CD4-positive, CD25-positive, alpha-beta regulatory T cell (primary cell): ENCODE data around the gene FCF1. TPM values are rescaled to one million over a fixed set of nuclear protein-coding genes. Genes with fewer than 3 reads are reported as not detected.

Source experiments
- ATAC-seq, 2 donors: fragments of 150-1000 bp; cut with Tn5 transposase; one replicate each; pipeline ENCODE4 v1.10.0; 2021; ENCODE audit warnings: low read depth in 2 of 2, moderate number of reproducible peaks in 2 of 2, moderate library complexity in 1 of 2
- DNase-seq, 3 donors: peaks; one replicate each; pipeline versions ENCODE4 v3.0.0 to v3.0.0-alpha.2; 2012 to 2022; ENCODE audit warnings: mixed read lengths in 1 of 3
- H3K27ac ChIP-seq: one replicate; pipeline ENCODE4 v1.7.0; 2013; ENCODE audit warnings: mild to moderate bottlenecking, low read length; ENCODE audit not compliant: insufficient read depth, poor library complexity, severe bottlenecking
- H3K27me3 ChIP-seq: one replicate; pipeline ENCODE4 v1.7.0; 2013; ENCODE audit warnings: low read length; ENCODE audit not compliant: control insufficient read depth, insufficient read depth
- H3K36me3 ChIP-seq: one replicate; pipeline ENCODE4 v1.7.0; 2013; ENCODE audit warnings: mild to moderate bottlenecking, low read length, moderate library complexity; ENCODE audit not compliant: control insufficient read depth, insufficient read depth
- H3K4me1 ChIP-seq: 2 replicates; pipeline ENCODE4 v1.7.0; 2013; ENCODE audit warnings: mild to moderate bottlenecking, low read length; ENCODE audit not compliant: insufficient read depth, control insufficient read depth, poor library complexity, severe bottlenecking
- H3K4me3 ChIP-seq: one replicate; pipeline ENCODE4 v1.7.0; 2013; ENCODE audit warnings: low read depth, mild to moderate bottlenecking, low read length, moderate library complexity
- H3K9me3 ChIP-seq, 2 experiments: 1 replicate in 1 of 2; 2 replicates in 1 of 2; pipeline ENCODE4 v1.7.0; 2013; ENCODE audit warnings: low read length in 2 of 2, mild to moderate bottlenecking in 1 of 2, moderate library complexity in 1 of 2; ENCODE audit not compliant: control insufficient read depth in 2 of 2
- H3K27ac Mint-ChIP-seq, 3 donors: one replicate each; pipeline ENCODE4 v1.8.0; 2020 to 2022; ENCODE audit warnings: mild to moderate bottlenecking in 3 of 3, mixed read lengths in 3 of 3, moderate library complexity in 2 of 3
- H3K27me3 Mint-ChIP-seq: one replicate; pipeline ENCODE4 v1.8.0; 2022; ENCODE audit warnings: mild to moderate bottlenecking, mixed read lengths
- H3K36me3 Mint-ChIP-seq: one replicate; pipeline ENCODE4 v1.8.0; 2020; ENCODE audit warnings: mixed read lengths
- H3K4me1 Mint-ChIP-seq, 4 donors: one replicate each; pipeline ENCODE4 v1.8.0; 2020 to 2022; ENCODE audit warnings: mixed read lengths in 4 of 4, mild to moderate bottlenecking in 1 of 4
- H3K4me3 Mint-ChIP-seq, 4 donors: one replicate each; pipeline ENCODE4 v1.8.0; 2020 to 2022; ENCODE audit warnings: mild to moderate bottlenecking in 4 of 4, mixed read lengths in 4 of 4, moderate library complexity in 3 of 4
- H3K9me3 Mint-ChIP-seq, 7 donors: one replicate each; pipeline ENCODE4 v1.8.0; 2020 to 2022; ENCODE audit warnings: mixed read lengths in 7 of 7, mild to moderate bottlenecking in 3 of 7, moderate library complexity in 2 of 7
- polyA plus RNA-seq, 4 donors: library from polyadenylated mRNA; unstranded; fragments of 300-500 nt; fragmentation: Illumina TruSeq; gene quantifications; one replicate each; pipeline ENCODE4 v1.2.3, GENCODE V29; 2021
- total RNA-seq: library from RNA; stranded (reverse); gene quantifications from one replicate; pipeline ENCODE4 v1.2.3, GENCODE V29; 2022

Gene FCF1
- total and polyA plus RNA-seq, 5 donors from 2014 or later: 20.9 to 35.5 (median 28.7) TPM

DNA sequence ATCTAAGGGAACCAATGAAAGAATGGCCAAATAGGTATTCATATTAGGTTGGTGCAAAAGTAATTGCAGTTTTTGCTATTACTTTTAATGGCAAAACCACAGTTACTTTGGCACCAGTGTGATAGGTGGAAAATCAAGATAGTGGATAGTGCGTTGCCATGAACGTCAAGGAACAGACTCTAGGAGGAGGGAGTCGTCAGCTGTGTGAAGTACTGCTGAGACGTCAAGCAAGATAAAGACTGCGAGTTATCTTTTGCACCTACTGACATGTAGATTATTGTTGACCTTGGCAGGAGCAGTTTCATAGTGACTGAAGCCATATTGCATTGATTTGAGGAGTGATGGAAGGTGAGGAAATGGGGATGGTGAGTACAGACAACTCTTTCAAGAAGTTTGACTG, 58.5 kb downstream of the FCF1 start:
- H3K4me3 Mint-ChIP-seq: peak overlapping the region in 2 of 4 donors; percentile 2 to 57
- H3K27ac Mint-ChIP-seq: peak overlapping the region in 1 of 3 donors; percentile 82
- H3K4me1 Mint-ChIP-seq: peaks cover 41 to 68% (median 54%) of the 10 kb centered on the region in 4 donors

GRCh38 chr14:74784634-74785033, 71.7 kb downstream of the FCF1 start:
- no peak overlapping the region for H3K4me3 ChIP-seq
- H3K27ac ChIP-seq: peak overlapping the region; percentile 29
- Mint-ChIP-seq H3K9me3 (no peaks in the 10 kb centered on the region), H3K4me3 (peak overlapping the region in 1 of 4 donors; percentile 0), H3K4me1 (peaks cover 20 to 46% (median 31%) of the 10 kb centered on the region in 4 donors), H3K27me3 (no peaks in the 10 kb centered on the region), H3K36me3 (peaks cover 40% of the 10 kb centered on the region), H3K27ac (peak overlapping the region; percentile 16 to 90 (median 16))
- DNase-seq (peak in 2 of 3 donors; percentile 37 to 41), ATAC-seq (peak; percentile 82 to 92)
- no peaks in the 10 kb centered on the region for H3K27me3 ChIP-seq
- peaks cover 49% of the 10 kb centered on the region for H3K36me3 ChIP-seq
- no peaks in the 10 kb centered on the region for H3K9me3 ChIP-seq
- peaks cover 14% of the 10 kb centered on the region for H3K4me1 ChIP-seq

More for the DNA sequence above, 58.5 kb downstream of the FCF1 start:
- Histone ChIP-seq H3K27ac (no peak overlapping the region), H3K9me3 (no peaks in the 10 kb centered on the region), H3K4me1 (peaks cover 27% of the 10 kb centered on the region), H3K36me3 (peaks cover 13% of the 10 kb centered on the region), H3K27me3 (no peaks in the 10 kb centered on the region), H3K4me3 (no peak overlapping the region)
- DNase-seq: no peak
- Mint-ChIP-seq H3K36me3 (peaks cover 27% of the 10 kb centered on the region), H3K27me3 (no peaks in the 10 kb centered on the region), H3K9me3 (no peaks in the 10 kb centered on the region)
- no peak for ATAC-seq

- Mint-ChIP-seq H3K27me3 (no peaks in the 10 kb centered on the region), H3K27ac (peak overlapping the region in 2 of 3 donors; percentile 16 to 90), H3K36me3 (peaks cover 40% of the 10 kb centered on the region), H3K9me3 (no peaks in the 10 kb centered on the region), H3K4me3 (peak overlapping the region in 1 of 4 donors; percentile 0), H3K4me1 (peaks cover 20 to 47% (median 33%) of the 10 kb centered on the region in 4 donors)
- Histone ChIP-seq H3K4me3 (no peak overlapping the region), H3K27ac (no peak overlapping the region), H3K36me3 (peaks cover 44% of the 10 kb centered on the region), H3K9me3 (no peaks in the 10 kb centered on the region), H3K27me3 (no peaks in the 10 kb centered on the region), H3K4me1 (peaks cover 14% of the 10 kb centered on the region)
- ATAC-seq: no peak
- no peak for DNase-seq
Observed at GRCh38 chr14:74785056-74785613, 72.2 kb downstream of the FCF1 start.

- Mint-ChIP-seq H3K4me3 (peak overlapping the region in 2 of 4 donors; percentile 17 to 18), H3K36me3 (peaks cover 24% of the 10 kb centered on the region), H3K27ac (peak overlapping the region in 1 of 3 donors; percentile 80), H3K4me1 (peaks cover 26 to 54% (median 40%) of the 10 kb centered on the region in 4 donors), H3K9me3 (no peaks in the 10 kb centered on the region), H3K27me3 (no peaks in the 10 kb centered on the region)
- Histone ChIP-seq H3K4me3 (no peak overlapping the region), H3K27ac (no peak overlapping the region), H3K27me3 (no peaks in the 10 kb centered on the region), H3K36me3 (peaks cover 30% of the 10 kb centered on the region), H3K4me1 (peaks cover 18% of the 10 kb centered on the region), H3K9me3 (no peaks in the 10 kb centered on the region)
- DNase-seq (no peak), ATAC-seq (no peak)
Observed at GRCh38 chr14:74786796-74787315, 73.9 kb downstream of the FCF1 start.

Other genes with a start within 250 kb of the FCF1 start
- gene NPC2, start 219.8 kb upstream of the FCF1 start, total RNA-seq: 33.1 TPM
- 100 to 1,000 TPM in 3 of 4 donors, 10 to 100 TPM in 1; 87.0 to 144 (median 108) TPM for gene NPC2, start 219.8 kb upstream of the FCF1 start, polyA plus RNA-seq
- 19.9 TPM for gene ISCA2, start 219.4 kb upstream of the FCF1 start, total RNA-seq
- gene ISCA2, start 219.4 kb upstream of the FCF1 start, polyA plus RNA-seq: 100 to 1,000 TPM in 2 of 4 donors, 10 to 100 TPM in 2; 81.8 to 114 (median 97.4) TPM
- gene LTBP2, start 100.9 kb upstream of the FCF1 start, total RNA-seq: 0.54 TPM
- under 1 TPM; 0.02 to 0.25 (median 0.14) TPM for gene LTBP2, start 100.9 kb upstream of the FCF1 start, polyA plus RNA-seq
- gene AREL1, start 64 bp upstream of the FCF1 start, total RNA-seq: 47.0 TPM
- gene AREL1, start 64 bp upstream of the FCF1 start, polyA plus RNA-seq: 10 to 100 TPM; 18.3 to 25.7 (median 20.8) TPM
- gene YLPM1, start 50.2 kb downstream of the FCF1 start, total RNA-seq: 93.2 TPM
- gene YLPM1, start 50.2 kb downstream of the FCF1 start, polyA plus RNA-seq: 10 to 100 TPM; 10.5 to 12.6 (median 11.5) TPM
- not detected for gene PROX2, start 163.0 kb downstream of the FCF1 start, total RNA-seq
- under 1 TPM in 1 of 4 donors, not detected in 3; 0.21 TPM for gene PROX2, start 163.0 kb downstream of the FCF1 start, polyA plus RNA-seq
- gene DLST, start 168.8 kb downstream of the FCF1 start, total RNA-seq: 122 TPM
- 10 to 100 TPM in 2 of 4 donors, 1 to 10 TPM in 2; 8.1 to 11.7 (median 10.2) TPM for gene DLST, start 168.8 kb downstream of the FCF1 start, polyA plus RNA-seq
- gene RPS6KL1, start 210.1 kb downstream of the FCF1 start, total RNA-seq: 4.5 TPM
- 1 to 10 TPM in 2 of 4 donors, under 1 TPM in 2; 0.27 to 3.4 (median 1.4) TPM for gene RPS6KL1, start 210.1 kb downstream of the FCF1 start, polyA plus RNA-seq
- not detected for gene PGF, start 242.5 kb downstream of the FCF1 start, total RNA-seq
- under 1 TPM in 1 of 4 donors, not detected in 3; 0.44 TPM for gene PGF, start 242.5 kb downstream of the FCF1 start, polyA plus RNA-seq